GM12878 (cell line): ENCODE measurements around the gene BEST1. TPM values are rescaled to one million over a fixed set of nuclear protein-coding genes. Genes with fewer than 3 reads are reported as not detected.
A peak's percentile ranks its signal among the peaks of the same experiment; 100 is the strongest.

Experiments
- CBFB ChIP-seq: IDR thresholded peaks from 2 replicates; pipeline ENCODE4 v1.6.1; 2016; ENCODE audit warnings: antibody characterized with exemption, low read depth
- EGR1 ChIP-seq, 2 experiments: IDR thresholded peaks; 1 replicate in 1 of 2; 2 replicates in 1 of 2; pipeline ENCODE4 v1.6.1; 2011 to 2012; ENCODE audit warnings: low read depth in 2 of 2, low read length in 2 of 2, borderline replicate concordance in 1 of 2, mild to moderate bottlenecking in 1 of 2, moderate library complexity in 1 of 2
- ELK1 ChIP-seq: IDR thresholded peaks from 2 replicates; pipeline ENCODE4 v1.6.1; 2012; ENCODE audit warnings: low read depth, low read length, improper control_type of control experiment
- HDGF ChIP-seq: fragments of 450-650 bp; IDR thresholded peaks from 2 replicates; pipeline ENCODE4 v1.6.1; 2016; ENCODE audit warnings: antibody characterized with exemption
- LARP7 ChIP-seq: fragments of 450-650 bp; IDR thresholded peaks from 2 replicates; pipeline ENCODE4 v1.6.1; 2017; ENCODE audit warnings: mild to moderate bottlenecking
- MLLT1 ChIP-seq: fragments of 450-650 bp; IDR thresholded peaks from 2 replicates; pipeline ENCODE4 v1.6.1; 2016; ENCODE audit warnings: mild to moderate bottlenecking
- MXI1 ChIP-seq: fragments of 150-350 bp; IDR thresholded peaks from 2 replicates; pipeline ENCODE4 v1.6.1; 2011; ENCODE audit warnings: low read depth, mild to moderate bottlenecking, inconsistent platforms, low read length, improper control_type of control experiment
- NFYB ChIP-seq: IDR thresholded peaks from 2 replicates; pipeline ENCODE4 v1.6.1; 2011; ENCODE audit warnings: low read depth, mild to moderate bottlenecking, low read length, improper control_type of control experiment, moderate library complexity; ENCODE audit not compliant: insufficient read depth
- NR2C1 ChIP-seq: fragments of 450-650 bp; IDR thresholded peaks from 2 replicates; pipeline ENCODE4 v1.6.1; 2017; ENCODE audit warnings: antibody characterized with exemption, mild to moderate bottlenecking, moderate library complexity
- PAX8 ChIP-seq: fragments of 450-650 bp; IDR thresholded peaks from 2 replicates; pipeline ENCODE4 v1.6.1; 2017; ENCODE audit warnings: mild to moderate bottlenecking, moderate library complexity
- POLR2AphosphoS5 ChIP-seq: IDR thresholded peaks from 2 replicates; pipeline ENCODE4 v1.6.1; 2011; ENCODE audit warnings: mild to moderate bottlenecking, low read length, inconsistent platforms
- RAD51 ChIP-seq: fragments of 450-650 bp; IDR thresholded peaks from 2 replicates; pipeline ENCODE4 v1.6.1; 2016; ENCODE audit warnings: moderate library complexity, mild to moderate bottlenecking, inconsistent platforms
- RB1 ChIP-seq: fragments of 450-650 bp; formaldehyde crosslinking; IDR thresholded peaks from 2 replicates; pipeline ENCODE4 v1.6.1; 2017; ENCODE audit warnings: mild to moderate bottlenecking, borderline replicate concordance
- REST ChIP-seq: IDR thresholded peaks from 2 replicates; pipeline ENCODE4 v1.6.1; 2012; ENCODE audit warnings: mild to moderate bottlenecking, low read depth, low read length
- SP1 ChIP-seq: IDR thresholded peaks from one replicate; pipeline ENCODE4 v1.6.1; 2011; ENCODE audit warnings: low read depth, low read length
- STAT3 ChIP-seq: IDR thresholded peaks from 2 replicates; pipeline ENCODE4 v1.6.1; 2011; ENCODE audit warnings: low read depth, low read length, improper control_type of control experiment
- TCF3 ChIP-seq: IDR thresholded peaks from 2 replicates; pipeline ENCODE4 v1.6.1; 2012; ENCODE audit warnings: low read depth, mild to moderate bottlenecking, low read length, borderline replicate concordance; ENCODE audit not compliant: insufficient read depth
- ZNF217 ChIP-seq: fragments of 450-650 bp; IDR thresholded peaks from 2 replicates; pipeline ENCODE4 v1.6.1; 2017; ENCODE audit warnings: antibody characterized with exemption, mild to moderate bottlenecking
- polyA plus RNA-seq, 11 experiments: library from polyadenylated mRNA; depleted of rRNA in 4 of 11; unstranded in 6 of 11; stranded (reverse) in 5 of 11; fragments of >200 nt; fragmentation: Nextera tagmentation in 4 of 11; fragmentation: Illumina TruSeq in 1 of 11; extraction: Ambion mirVana in 4 of 11; extraction: Trizol in 1 of 11; gene quantifications; 1 replicate in 1 of 11; 2 replicates in 10 of 11; pipeline versions ENCODE4 v1.2.1 to v1.2.3, GENCODE V29; 2011 to 2016; ENCODE audit warnings: inconsistent platforms in 2 of 11, missing spikeins in 2 of 11, low read depth in 1 of 11
- total RNA-seq, 4 experiments: library from RNA; depleted of rRNA in 3 of 4; stranded (reverse); fragments of >200 nt in 3 of 4; fragmentation: Illumina TruSeq in 1 of 4; extraction: Trizol in 1 of 4; gene quantifications; 2 replicates each; pipeline versions ENCODE4 v1.2.1 to v1.2.3, GENCODE V29; 2013 to 2021
- TF ChIP-seq, protein P1 (sequence below): fragments of 450-650 bp; IDR thresholded peaks from 2 replicates; pipeline ENCODE4 v1.6.1; 2016; ENCODE audit warnings: mild to moderate bottlenecking, moderate library complexity, borderline replicate concordance

The BEST1 gene
- total and polyA plus RNA-seq, 10 of the 15 experiments (the other 5 are each of a cell fraction or from before 2014, with no cell fraction given) = 0.03 to 3.4 (median 0.15) TPM; not detected in 1

- TF ChIP-seq ELK1 (no peak), RB1 (no peak), NR2C1 (no peak), ZNF217 (no peak), HDGF (peak; percentile 40; the same call in 1 of the 2 replicates), CBFB (peak; percentile 14; the same call in 1 of the 2 replicates), LARP7 (no peak), NFYB (no peak), REST (no peak), EGR1 (IDR thresholded peaks at IDR 0.05; ENCODE audit: borderline replicate concordance in 1 of 2, low read depth in 2 of 2, low read length in 2 of 2) (no peak), MXI1 (no peak), PAX8 (no peak), TCF3 (no peak), MLLT1 (peak; percentile 72; the same call in 1 of the 2 replicates), SP1 (no peak), STAT3 (no peak), POLR2AphosphoS5 (no peak; the same call in none of the 2 replicates), RAD51 (0 out of 2 replicates have a peak, but pooled peaks have one; percentile 6)
- TF ChIP-seq, protein P1, sequence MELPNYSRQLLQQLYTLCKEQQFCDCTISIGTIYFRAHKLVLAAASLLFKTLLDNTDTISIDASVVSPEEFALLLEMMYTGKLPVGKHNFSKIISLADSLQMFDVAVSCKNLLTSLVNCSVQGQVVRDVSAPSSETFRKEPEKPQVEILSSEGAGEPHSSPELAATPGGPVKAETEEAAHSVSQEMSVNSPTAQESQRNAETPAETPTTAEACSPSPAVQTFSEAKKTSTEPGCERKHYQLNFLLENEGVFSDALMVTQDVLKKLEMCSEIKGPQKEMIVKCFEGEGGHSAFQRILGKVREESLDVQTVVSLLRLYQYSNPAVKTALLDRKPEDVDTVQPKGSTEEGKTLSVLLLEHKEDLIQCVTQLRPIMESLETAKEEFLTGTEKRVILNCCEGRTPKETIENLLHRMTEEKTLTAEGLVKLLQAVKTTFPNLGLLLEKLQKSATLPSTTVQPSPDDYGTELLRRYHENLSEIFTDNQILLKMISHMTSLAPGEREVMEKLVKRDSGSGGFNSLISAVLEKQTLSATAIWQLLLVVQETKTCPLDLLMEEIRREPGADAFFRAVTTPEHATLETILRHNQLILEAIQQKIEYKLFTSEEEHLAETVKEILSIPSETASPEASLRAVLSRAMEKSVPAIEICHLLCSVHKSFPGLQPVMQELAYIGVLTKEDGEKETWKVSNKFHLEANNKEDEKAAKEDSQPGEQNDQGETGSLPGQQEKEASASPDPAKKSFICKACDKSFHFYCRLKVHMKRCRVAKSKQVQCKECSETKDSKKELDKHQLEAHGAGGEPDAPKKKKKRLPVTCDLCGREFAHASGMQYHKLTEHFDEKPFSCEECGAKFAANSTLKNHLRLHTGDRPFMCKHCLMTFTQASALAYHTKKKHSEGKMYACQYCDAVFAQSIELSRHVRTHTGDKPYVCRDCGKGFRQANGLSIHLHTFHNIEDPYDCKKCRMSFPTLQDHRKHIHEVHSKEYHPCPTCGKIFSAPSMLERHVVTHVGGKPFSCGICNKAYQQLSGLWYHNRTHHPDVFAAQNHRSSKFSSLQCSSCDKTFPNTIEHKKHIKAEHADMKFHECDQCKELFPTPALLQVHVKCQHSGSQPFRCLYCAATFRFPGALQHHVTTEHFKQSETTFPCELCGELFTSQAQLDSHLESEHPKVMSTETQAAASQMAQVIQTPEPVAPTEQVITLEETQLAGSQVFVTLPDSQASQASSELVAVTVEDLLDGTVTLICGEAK = no peak
These were observed 16.6 kb downstream of the BEST1 start (continued) for GRCh38 chr11:61966734-61967115.
